Parathyroid adenoma (tissue), 2 donors: ENCODE results near the gene NTN1.
"Not testable (repeated sequence)": the region's sequence is repeated elsewhere in the genome, so short reads cannot be mapped to it uniquely, and the experiment has no call there.

Experiments used
- H2AFZ ChIP-seq: fragments of 300-600 bp; sonication (generic); one replicate; pipeline ENCODE4 v1.7.0; 2017; ENCODE audit warnings: antibody characterized with exemption, mild to moderate bottlenecking
- H3K27ac ChIP-seq: fragments of 300-600 bp; sonication (generic); one replicate; pipeline ENCODE4 v1.7.0; 2017
- H3K27me3 ChIP-seq: fragments of 300-600 bp; sonication (generic); one replicate; pipeline ENCODE4 v1.7.0; 2017; ENCODE audit warnings: low read length; ENCODE audit not compliant: control insufficient read depth, insufficient read depth
- H3K36me3 ChIP-seq: fragments of 300-600 bp; sonication (generic); one replicate; pipeline ENCODE4 v1.7.0; 2017; ENCODE audit warnings: low read length; ENCODE audit not compliant: control insufficient read depth, insufficient read depth
- H3K4me1 ChIP-seq: fragments of 300-600 bp; sonication (generic); one replicate; pipeline ENCODE4 v1.7.0; 2017; ENCODE audit warnings: control low read depth
- H3K4me2 ChIP-seq: fragments of 300-600 bp; sonication (generic); one replicate; pipeline ENCODE4 v1.7.0; 2017; ENCODE audit warnings: low read length
- H3K4me3 ChIP-seq: fragments of 300-600 bp; sonication (generic); one replicate; pipeline ENCODE4 v1.7.0; 2017; ENCODE audit warnings: low read depth, low read length
- H3K79me2 ChIP-seq: fragments of 300-600 bp; sonication (generic); one replicate; pipeline ENCODE4 v1.7.0; 2017; ENCODE audit warnings: control low read depth
- H3K9ac ChIP-seq: fragments of 300-600 bp; sonication (generic); one replicate; pipeline ENCODE4 v1.7.0; 2017; ENCODE audit warnings: mild to moderate bottlenecking
- H3K9me3 ChIP-seq: fragments of 300-600 bp; sonication (generic); one replicate; pipeline ENCODE4 v1.7.0; 2017; ENCODE audit warnings: low read length; ENCODE audit not compliant: control insufficient read depth
- CTCF ChIP-seq: fragments of 300-600 bp; sonication (generic); IDR thresholded peaks from one replicate; pipeline ENCODE4 v1.7.0; 2017; ENCODE audit warnings: antibody characterized with exemption, mild to moderate bottlenecking
- donor health status: primary hyperparathyroidism.

The NTN1 gene

DNA sequence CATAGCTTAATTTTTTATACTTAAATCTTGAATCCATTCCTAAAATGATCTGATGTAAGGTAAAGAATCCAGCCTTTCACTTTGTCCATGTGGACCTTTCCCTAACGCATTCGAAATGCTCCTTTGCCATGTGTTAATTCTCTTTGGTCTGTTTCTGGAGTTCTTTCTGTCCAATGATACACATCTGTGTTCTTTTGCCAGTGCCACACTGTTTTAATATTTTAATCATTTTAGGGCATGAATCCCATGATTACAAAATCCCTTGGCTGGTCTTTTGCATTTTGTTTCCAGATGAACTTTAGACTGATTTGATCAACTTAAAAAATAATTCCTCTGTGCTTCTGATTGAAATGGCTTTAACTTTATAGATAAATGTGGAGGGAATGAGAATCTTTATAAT is 74.1 kb downstream of the NTN1 start:
- TF ChIP-seq CTCF, result no peak
- Histone ChIP-seq H3K9ac (no peak overlapping the region), H3K27me3 (no peaks in the 10 kb centered on the region), H3K79me2 (no peaks in the 10 kb centered on the region), H3K4me1 (no peaks in the 10 kb centered on the region), H3K4me3 (no peak overlapping the region), H2AFZ (no peak overlapping the region), H3K4me2 (no peak overlapping the region), H3K27ac (no peak overlapping the region), H3K9me3 (no peaks in the 10 kb centered on the region), H3K36me3 (no peaks in the 10 kb centered on the region)

GRCh38 chr17:9098242-9098825 is 77.0 kb downstream of the NTN1 start:
- no peak overlapping the region for H3K27ac ChIP-seq
- H2AFZ ChIP-seq, result no peak overlapping the region
- H3K4me2 ChIP-seq, result no peak overlapping the region
- no peaks in the 10 kb centered on the region for H3K36me3 ChIP-seq
- no peaks in the 10 kb centered on the region for H3K9me3 ChIP-seq
- H3K9ac ChIP-seq, result no peak overlapping the region
- TF ChIP-seq CTCF, result no peak
- no peaks in the 10 kb centered on the region for H3K4me1 ChIP-seq
- H3K4me3 ChIP-seq, result no peak overlapping the region
- H3K27me3 ChIP-seq, result no peaks in the 10 kb centered on the region
- no peaks in the 10 kb centered on the region for H3K79me2 ChIP-seq

- Histone ChIP-seq H3K9ac (no peak overlapping the region), H2AFZ (no peak overlapping the region), H3K27me3 (no peaks in the 10 kb centered on the region), H3K4me1 (no peaks in the 10 kb centered on the region), H3K27ac (no peak overlapping the region), H3K36me3 (no peaks in the 10 kb centered on the region), H3K4me2 (no peak overlapping the region), H3K79me2 (no peaks in the 10 kb centered on the region), H3K9me3 (no peaks in the 10 kb centered on the region), H3K4me3 (no peak overlapping the region)
- no peak for TF ChIP-seq CTCF
Observed at GRCh38 chr17:9101356-9101755, 80.0 kb downstream of the NTN1 start.

- H3K4me1 ChIP-seq, H3K4me3 ChIP-seq, H3K9me3 ChIP-seq, H3K27ac ChIP-seq, H3K79me2 ChIP-seq, H3K36me3 ChIP-seq, H3K4me2 ChIP-seq, H3K27me3 ChIP-seq, H3K9ac ChIP-seq, H2AFZ ChIP-seq: not testable (repeated sequence)
Observed at GRCh38 chr17:9103193-9103592, 81.9 kb downstream of the NTN1 start.

GRCh38 chr17:9104370-9105041 is 83.2 kb downstream of the NTN1 start:
- H3K4me3 ChIP-seq, result no peak overlapping the region
- no peak overlapping the region for H3K27ac ChIP-seq

More at GRCh38 chr17:9104370-9105041, 83.2 kb downstream of the NTN1 start:
- Histone ChIP-seq H3K9ac (no peak overlapping the region), H3K27me3 (no peaks in the 10 kb centered on the region), H3K9me3 (no peaks in the 10 kb centered on the region), H3K4me1 (no peaks in the 10 kb centered on the region), H2AFZ (no peak overlapping the region), H3K4me2 (no peak overlapping the region), H3K36me3 (no peaks in the 10 kb centered on the region), H3K79me2 (no peaks in the 10 kb centered on the region)
- no peak for TF ChIP-seq CTCF
